Measurements from ENCODE around the gene SLC23A3. TPM values are rescaled to one million over a fixed set of nuclear protein-coding genes. Genes with fewer than 3 reads are reported as not detected.

The SLC23A3 gene
- total and polyA plus RNA-seq, 4 donors: 1.6 to 7.3 (median 4.1) TPM

DNA sequence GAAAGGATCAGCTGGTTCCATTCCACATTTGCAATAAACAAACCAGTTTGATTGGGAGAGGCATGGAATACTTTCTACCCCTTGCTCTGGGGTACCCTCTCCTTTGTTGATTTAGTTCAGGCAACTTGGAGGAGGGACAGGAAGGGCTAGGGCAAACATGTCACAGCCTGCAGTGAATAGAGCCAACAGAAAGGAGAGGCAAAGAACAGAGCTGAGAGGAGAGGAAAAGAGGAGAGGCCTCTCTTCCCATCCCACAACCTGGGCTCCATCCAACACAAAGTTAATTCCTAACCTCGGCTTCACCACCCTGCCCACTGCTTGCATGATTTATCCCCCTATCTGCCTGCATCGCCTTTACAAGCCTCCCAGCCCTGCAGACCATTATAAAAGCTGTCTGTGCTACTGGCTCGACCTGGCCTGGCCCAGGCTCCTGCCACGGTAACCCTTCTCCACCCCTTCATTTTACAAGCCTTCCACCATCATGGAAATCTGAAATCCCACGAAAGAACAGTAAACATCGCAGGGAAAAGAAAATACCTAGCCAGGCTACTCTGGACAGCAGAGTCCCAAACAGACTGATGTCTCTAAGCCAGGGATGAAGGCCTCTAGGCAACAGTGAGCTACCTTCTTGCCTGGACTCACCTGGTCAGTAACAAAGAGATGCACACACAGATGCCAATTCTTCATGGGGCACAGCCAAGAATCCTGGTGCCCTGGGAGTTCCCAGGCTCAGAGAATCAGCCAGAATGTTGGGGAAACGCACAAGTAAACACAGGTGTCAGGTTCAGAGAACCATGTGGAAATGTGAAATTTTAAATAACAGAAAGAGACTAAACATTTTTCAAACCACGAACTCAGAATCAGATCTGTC lies 52.8 kb downstream of the SLC23A3 start:
- WGBS, 2 donors: 89 to 94% methylated on average over 8 of the region's 8 CpGs
- intact Hi-C loops (cut with DNase I): loop anchor here (5.0 kb wide), 2 partner anchors 45 to 60 kb away; no protein-coding TSS in a partner anchor
- Histone ChIP-seq H3K27me3 (ENCODE audit: control insufficient read depth in 1 of 2, insufficient read depth in 2 of 2, low read length in 1 of 2) (no peaks in the 10 kb centered on the region), H3K27ac (ENCODE audit: low read depth in 1 of 2, low read length in 2 of 2) (no peak overlapping the region), H3K4me1 (ENCODE audit: control insufficient read depth in 1 of 2, insufficient read depth in 2 of 2, low read length in 2 of 2) (no peaks in the 10 kb centered on the region), H3K4me3 (ENCODE audit: low read length in 2 of 2) (no peak overlapping the region), H3K36me3 (ENCODE audit: control insufficient read depth in 1 of 2, insufficient read depth in 2 of 2, low read length in 1 of 2) (no peaks in the 10 kb centered on the region), H3K9me3 (ENCODE audit: control insufficient read depth, low read length) (no peaks in the 10 kb centered on the region)
- DNase-seq: no peak
- ATAC-seq (ENCODE audit: low FRiP score): no peak

DNA sequence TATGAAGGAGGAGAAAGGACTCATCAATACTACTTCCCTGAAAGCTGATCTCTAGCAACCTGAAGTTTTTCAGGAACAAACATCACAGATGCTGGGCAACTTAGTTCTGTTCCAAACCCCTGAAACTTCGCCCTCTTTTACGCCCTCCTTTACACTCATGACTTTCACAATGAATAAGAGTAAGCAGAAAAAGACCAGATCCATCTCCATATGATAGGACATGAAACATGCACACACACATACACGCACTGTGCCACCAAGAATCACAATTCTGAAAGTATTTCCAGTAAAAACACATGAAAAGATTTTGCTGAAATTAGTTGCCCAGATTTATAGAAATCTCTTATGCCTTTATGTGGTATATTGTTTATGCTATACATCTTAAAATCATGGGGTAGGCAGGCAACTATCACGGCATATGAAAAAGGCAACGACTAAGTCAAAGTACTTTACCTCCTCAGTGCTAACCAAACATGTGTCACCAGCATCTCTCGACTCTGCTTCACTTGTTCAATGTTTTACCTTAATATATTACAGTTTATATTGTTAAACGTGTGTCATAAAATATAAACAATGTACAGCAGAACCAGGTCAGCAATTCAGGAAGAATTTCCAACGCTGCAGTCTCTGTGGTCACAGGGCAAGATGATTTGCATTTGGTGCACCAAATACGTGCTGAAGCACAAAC lies 57.0 kb downstream of the SLC23A3 start:
- intact Hi-C loops (cut with DNase I): no loop called here

DNA sequence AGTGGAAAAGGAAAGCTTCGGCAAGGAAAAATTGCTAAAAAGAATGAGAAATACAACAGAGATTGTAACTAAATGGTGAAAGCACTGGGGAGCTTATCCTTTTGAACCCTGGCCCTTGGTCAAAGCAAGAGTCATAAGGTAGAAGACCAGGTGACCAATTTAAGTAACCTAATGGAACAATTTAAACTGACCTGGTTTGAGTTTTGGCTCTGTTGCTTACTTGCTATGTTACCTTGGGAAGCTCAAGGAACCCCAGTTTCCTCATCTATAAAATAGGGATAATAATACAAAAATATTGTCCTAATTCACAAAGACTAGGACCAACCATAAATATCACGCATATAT lies 57.8 kb downstream of the SLC23A3 start:
- Histone ChIP-seq H3K4me3 (ENCODE audit: low read length in 2 of 2) (no peak overlapping the region), H3K27me3 (ENCODE audit: control insufficient read depth in 1 of 2, insufficient read depth in 2 of 2, low read length in 1 of 2) (no peaks in the 10 kb centered on the region), H3K36me3 (ENCODE audit: control insufficient read depth in 1 of 2, insufficient read depth in 2 of 2, low read length in 1 of 2) (no peaks in the 10 kb centered on the region), H3K27ac (ENCODE audit: low read depth in 1 of 2, low read length in 2 of 2) (no peak overlapping the region), H3K9me3 (ENCODE audit: control insufficient read depth, low read length) (no peaks in the 10 kb centered on the region), H3K4me1 (ENCODE audit: control insufficient read depth in 1 of 2, insufficient read depth in 2 of 2, low read length in 2 of 2) (no peaks in the 10 kb centered on the region)
- 94 to 99% methylated on average over 2 of the region's 2 CpGs for WGBS, 2 donors
- intact Hi-C loops (cut with DNase I): no loop called here
- ATAC-seq (ENCODE audit: low FRiP score): no peak
- no peak for DNase-seq

More for the DNA sequence above, 57.0 kb downstream of the SLC23A3 start:
- no peaks in the 10 kb centered on the region for H3K36me3 ChIP-seq (ENCODE audit: control insufficient read depth in 1 of 2, insufficient read depth in 2 of 2, low read length in 1 of 2)
- no peak overlapping the region for H3K4me3 ChIP-seq (ENCODE audit: low read length in 2 of 2)
- ATAC-seq (ENCODE audit: low FRiP score): no peak
- no peak for DNase-seq
- H3K4me1 ChIP-seq (ENCODE audit: control insufficient read depth in 1 of 2, insufficient read depth in 2 of 2, low read length in 2 of 2): no peaks in the 10 kb centered on the region
- no peaks in the 10 kb centered on the region for H3K9me3 ChIP-seq (ENCODE audit: control insufficient read depth, low read length)
- no peaks in the 10 kb centered on the region for H3K27me3 ChIP-seq (ENCODE audit: control insufficient read depth in 1 of 2, insufficient read depth in 2 of 2, low read length in 1 of 2)
- WGBS, 2 donors: 88 to 92% methylated on average over 9 of the region's 9 CpGs
- no peak overlapping the region for H3K27ac ChIP-seq (ENCODE audit: low read depth in 1 of 2, low read length in 2 of 2)

Other genes starting within 250 kb of the SLC23A3 start
- not detected for gene CDK5R2, start 210.4 kb downstream of the SLC23A3 start, total RNA-seq
- not detected for gene CDK5R2, start 210.4 kb downstream of the SLC23A3 start, polyA plus RNA-seq
- not detected for gene FEV, start 184.8 kb downstream of the SLC23A3 start, total RNA-seq
- gene FEV, start 184.8 kb downstream of the SLC23A3 start, polyA plus RNA-seq: 1 to 10 TPM in 1 of 2 donors, not detected in 1; 1.9 TPM
- gene CRYBA2, start 176.6 kb downstream of the SLC23A3 start, total RNA-seq: not detected
- gene CRYBA2, start 176.6 kb downstream of the SLC23A3 start, polyA plus RNA-seq: not detected
- not detected for gene CFAP65, start 128.5 kb downstream of the SLC23A3 start, total RNA-seq
- under 1 TPM in 1 of 2 donors, not detected in 1; 0.15 TPM for gene CFAP65, start 128.5 kb downstream of the SLC23A3 start, polyA plus RNA-seq
- gene IHH, start 109.1 kb downstream of the SLC23A3 start, total RNA-seq: not detected
- gene IHH, start 109.1 kb downstream of the SLC23A3 start, polyA plus RNA-seq: 1 to 10 TPM in 1 of 2 donors, under 1 TPM in 1; 0.05 to 2.0 TPM
- 1 to 10 TPM; 6.8 to 9.8 TPM for gene NHEJ1, start 9.2 kb downstream of the SLC23A3 start, total RNA-seq
- gene NHEJ1, start 9.2 kb downstream of the SLC23A3 start, polyA plus RNA-seq: 1 to 10 TPM; 8.1 to 8.9 TPM
- 10 to 100 TPM; 36.9 to 50.0 TPM for gene CNPPD1, start 6.9 kb upstream of the SLC23A3 start, total RNA-seq
- 10 to 100 TPM; 23.9 to 52.3 TPM for gene CNPPD1, start 6.9 kb upstream of the SLC23A3 start, polyA plus RNA-seq
- gene RETREG2, start 8.2 kb upstream of the SLC23A3 start, total RNA-seq: 10 to 100 TPM; 48.0 to 70.6 TPM
- 10 to 100 TPM; 19.3 to 44.2 TPM for gene RETREG2, start 8.2 kb upstream of the SLC23A3 start, polyA plus RNA-seq
- gene ZFAND2B, start 36.8 kb upstream of the SLC23A3 start, total RNA-seq: 10 to 100 TPM; 40.7 to 43.6 TPM
- gene ZFAND2B, start 36.8 kb upstream of the SLC23A3 start, polyA plus RNA-seq: 10 to 100 TPM; 30.2 to 73.4 TPM
- gene ABCB6, start 48.9 kb upstream of the SLC23A3 start, total RNA-seq: 10 to 100 TPM; 16.9 to 28.9 TPM
- 10 to 100 TPM; 16.5 to 72.5 TPM for gene ABCB6, start 48.9 kb upstream of the SLC23A3 start, polyA plus RNA-seq
- 10 to 100 TPM; 33.9 to 36.3 TPM for gene ATG9A, start 59.6 kb upstream of the SLC23A3 start, total RNA-seq
- 10 to 100 TPM in 1 of 2 donors, 1 to 10 TPM in 1; 9.6 to 36.6 TPM for gene ATG9A, start 59.6 kb upstream of the SLC23A3 start, polyA plus RNA-seq
- 10 to 100 TPM; 21.4 to 55.9 TPM for gene ANKZF1, start 59.8 kb upstream of the SLC23A3 start, total RNA-seq
- 100 to 1,000 TPM in 1 of 2 donors, 10 to 100 TPM in 1; 12.9 to 101 TPM for gene ANKZF1, start 59.8 kb upstream of the SLC23A3 start, polyA plus RNA-seq
- 1 to 10 TPM; 2.9 to 7.1 TPM for gene GLB1L, start 75.4 kb upstream of the SLC23A3 start, total RNA-seq
- gene GLB1L, start 75.4 kb upstream of the SLC23A3 start, polyA plus RNA-seq: 1 to 10 TPM; 2.7 to 3.8 TPM
- 10 to 100 TPM; 19.7 to 22.6 TPM for gene STK16, start 75.5 kb upstream of the SLC23A3 start, total RNA-seq
- 10 to 100 TPM; 26.8 to 37.2 TPM for gene STK16, start 75.5 kb upstream of the SLC23A3 start, polyA plus RNA-seq
- gene TUBA4B, start 83.2 kb upstream of the SLC23A3 start, total RNA-seq: not detected
- gene TUBA4B, start 83.2 kb upstream of the SLC23A3 start, polyA plus RNA-seq: under 1 TPM in 1 of 2 donors, not detected in 1; 0.28 TPM
- gene TUBA4A, start 83.9 kb upstream of the SLC23A3 start, total RNA-seq: 10 to 100 TPM; 44.3 to 59.2 TPM
- gene TUBA4A, start 83.9 kb upstream of the SLC23A3 start, polyA plus RNA-seq: 10 to 100 TPM; 20.3 to 48.3 TPM
- gene DNAJB2, start 109.3 kb upstream of the SLC23A3 start, total RNA-seq: 10 to 100 TPM; 54.4 to 54.7 TPM
- gene DNAJB2, start 109.3 kb upstream of the SLC23A3 start, polyA plus RNA-seq: 10 to 100 TPM; 45.0 to 58.6 TPM
- under 1 TPM in 1 of 2 donors, not detected in 1; 0.39 TPM for gene PTPRN, start 139.4 kb upstream of the SLC23A3 start, total RNA-seq
- gene PTPRN, start 139.4 kb upstream of the SLC23A3 start, polyA plus RNA-seq: not detected
- not detected for gene RESP18, start 162.7 kb upstream of the SLC23A3 start, total RNA-seq
- gene RESP18, start 162.7 kb upstream of the SLC23A3 start, polyA plus RNA-seq: not detected
- gene DNPEP, start 217.9 kb upstream of the SLC23A3 start, total RNA-seq: 10 to 100 TPM; 40.8 to 60.2 TPM
- 100 to 1,000 TPM in 1 of 2 donors, 10 to 100 TPM in 1; 64.7 to 127 TPM for gene DNPEP, start 217.9 kb upstream of the SLC23A3 start, polyA plus RNA-seq
- gene DES, start 248.3 kb upstream of the SLC23A3 start, total RNA-seq: 100 to 1,000 TPM; 282 to 314 TPM
- gene DES, start 248.3 kb upstream of the SLC23A3 start, polyA plus RNA-seq: 100 to 1,000 TPM in 1 of 2 donors, 10 to 100 TPM in 1; 22.5 to 145 TPM